Measurements from ENCODE around the gene TSPAN15.

The TSPAN15 gene

GRCh38 chr10:69425511-69426298, 25.6 kb upstream of the TSPAN15 start:
- Histone ChIP-seq H3K9ac (ENCODE audit: low read depth, low read length, poor library complexity, severe bottlenecking) (no peak overlapping the region), H3K4me2 (ENCODE audit: low read depth, low read length, poor library complexity, severe bottlenecking) (no peak overlapping the region), H3K4me3 (ENCODE audit: low read length, poor library complexity, severe bottlenecking) (no peak overlapping the region), H2AFZ (ENCODE audit: low read length) (peak overlapping the region; percentile 16; the same call in 1 of the 2 replicates), H3F3A (ENCODE audit: low read depth) (no peaks in the 10 kb centered on the region), H3K9me3 (ENCODE audit: insufficient read depth, low read depth, low read length) (no peaks in the 10 kb centered on the region), H3K9me2 (replicated peaks; ENCODE audit: low read depth, low read length) (no peaks in the 10 kb centered on the region), H3K79me2 (ENCODE audit: insufficient read depth, low read length) (no peaks in the 10 kb centered on the region), H4K20me1 (ENCODE audit: insufficient read depth, low read length, poor library complexity, severe bottlenecking) (no peaks in the 10 kb centered on the region), H3K36me3 (ENCODE audit: insufficient read depth, low read length) (no peaks in the 10 kb centered on the region), H3K27me3 (ENCODE audit: insufficient read depth, low read length, poor library complexity, severe bottlenecking) (no peaks in the 10 kb centered on the region), H3K4me1 (ENCODE audit: insufficient read depth, low read length, poor library complexity, severe bottlenecking) (peaks cover 10% of the 10 kb centered on the region)
- TF ChIP-seq CTCF (conservative IDR thresholded peaks at IDR 0.05; ENCODE audit: low read length) (no peak), EZH2phosphoT487 (IDR thresholded peaks at IDR 0.05; ENCODE audit: borderline replicate concordance) (no peak)

- H3K27me3 ChIP-seq (ENCODE audit: insufficient read depth, low read length, poor library complexity, severe bottlenecking) = no peaks in the 10 kb centered on the region
- H3K36me3 ChIP-seq (ENCODE audit: insufficient read depth, low read length) = no peaks in the 10 kb centered on the region
- no peak overlapping the region for H3K4me3 ChIP-seq (ENCODE audit: low read length, poor library complexity, severe bottlenecking)
- H3K9me2 ChIP-seq (replicated peaks; ENCODE audit: low read depth, low read length) = no peaks in the 10 kb centered on the region
- no peaks in the 10 kb centered on the region for H3K9me3 ChIP-seq (ENCODE audit: insufficient read depth, low read depth, low read length)
- no peak overlapping the region for H3K9ac ChIP-seq (ENCODE audit: low read depth, low read length, poor library complexity, severe bottlenecking)
- no peaks in the 10 kb centered on the region for H3F3A ChIP-seq (ENCODE audit: low read depth)
- no peaks in the 10 kb centered on the region for H3K79me2 ChIP-seq (ENCODE audit: insufficient read depth, low read length)
- no peak overlapping the region for H3K4me2 ChIP-seq (ENCODE audit: low read depth, low read length, poor library complexity, severe bottlenecking)
- H3K4me1 ChIP-seq (ENCODE audit: insufficient read depth, low read length, poor library complexity, severe bottlenecking) = peaks cover 10% of the 10 kb centered on the region
- no peaks in the 10 kb centered on the region for H4K20me1 ChIP-seq (ENCODE audit: insufficient read depth, low read length, poor library complexity, severe bottlenecking)
- 0 out of 2 replicates have a peak overlapping the region, but pooled peaks have one; percentile 16 for H2AFZ ChIP-seq (ENCODE audit: low read length)
- TF ChIP-seq CTCF (conservative IDR thresholded peaks at IDR 0.05; ENCODE audit: low read length) (no peak), EZH2phosphoT487 (IDR thresholded peaks at IDR 0.05; ENCODE audit: borderline replicate concordance) (no peak)
Observed at GRCh38 chr10:69426376-69426727, 24.9 kb upstream of the TSPAN15 start.

GRCh38 chr10:69428165-69428564, 23.1 kb upstream of the TSPAN15 start:
- no peak overlapping the region for H2AFZ ChIP-seq (ENCODE audit: low read length)
- H3K79me2 ChIP-seq (ENCODE audit: insufficient read depth, low read length) = no peaks in the 10 kb centered on the region
- H3K36me3 ChIP-seq (ENCODE audit: insufficient read depth, low read length) = no peaks in the 10 kb centered on the region
- TF ChIP-seq EZH2phosphoT487 (IDR thresholded peaks at IDR 0.05; ENCODE audit: borderline replicate concordance) (no peak), CTCF (conservative IDR thresholded peaks at IDR 0.05; ENCODE audit: low read length) (no peak)
- no peak overlapping the region for H3K4me2 ChIP-seq (ENCODE audit: low read depth, low read length, poor library complexity, severe bottlenecking)
- no peak overlapping the region for H3K4me3 ChIP-seq (ENCODE audit: low read length, poor library complexity, severe bottlenecking)
- no peaks in the 10 kb centered on the region for H3K9me2 ChIP-seq (replicated peaks; ENCODE audit: low read depth, low read length)
- H3F3A ChIP-seq (ENCODE audit: low read depth) = no peaks in the 10 kb centered on the region
- no peaks in the 10 kb centered on the region for H4K20me1 ChIP-seq (ENCODE audit: insufficient read depth, low read length, poor library complexity, severe bottlenecking)
- H3K9ac ChIP-seq (ENCODE audit: low read depth, low read length, poor library complexity, severe bottlenecking) = no peak overlapping the region
- no peaks in the 10 kb centered on the region for H3K27me3 ChIP-seq (ENCODE audit: insufficient read depth, low read length, poor library complexity, severe bottlenecking)
- peaks cover 10% of the 10 kb centered on the region for H3K4me1 ChIP-seq (ENCODE audit: insufficient read depth, low read length, poor library complexity, severe bottlenecking)
- H3K9me3 ChIP-seq (ENCODE audit: insufficient read depth, low read depth, low read length) = no peaks in the 10 kb centered on the region
